T-helper 2 cell treated with Interferon-gamma antibody and Interleukin-4, amounts not matched to agents 100 ng/mL and 5 ng/mL, for 36 hours (primary cell): ENCODE results near the gene ATP11A. TPM values are rescaled to one million over a fixed set of nuclear protein-coding genes. Genes with fewer than 3 reads are reported as not detected.
"Not testable (repeated sequence)": the region's sequence is repeated elsewhere in the genome, so short reads cannot be mapped to it uniquely, and the experiment has no call there.

ENCODE experiments used
- intact Hi-C: fragments of 100-400 bp; cut with micrococcal nuclease; formaldehyde crosslinking; loops from one replicate; pipeline ENCODE4 v1.15.1; 2023
- total RNA-seq: library from RNA; stranded (reverse); gene quantifications from 2 replicates; pipeline ENCODE4 v1.2.3, GENCODE V29; 2022

The ATP11A gene
- total RNA-seq, 1 donor from 2014 or later: 64.2 TPM

GRCh38 chr13:112791663-112792440 is 102.0 kb downstream of the ATP11A start:
- intact Hi-C loops: no loop called here

GRCh38 chr13:112792511-112792910 is 102.7 kb downstream of the ATP11A start:
- intact Hi-C loops: no loop called here

- intact Hi-C loops: no loop called here
Observed at GRCh38 chr13:112793545-112794445, 104.0 kb downstream of the ATP11A start.

- intact Hi-C loops: no loop called here
Observed at GRCh38 chr13:112795277-112795676, 105.4 kb downstream of the ATP11A start.

GRCh38 chr13:112796190-112796915 is 106.5 kb downstream of the ATP11A start:
- intact Hi-C loops: no loop called here

GRCh38 chr13:112799394-112799793 is 109.6 kb downstream of the ATP11A start:
- intact Hi-C loops: no loop called here

GRCh38 chr13:112800057-112800456 is 110.2 kb downstream of the ATP11A start:
- intact Hi-C loops: no loop called here

- intact Hi-C loops: not testable (repeated sequence)
Observed at GRCh38 chr13:112800807-112801206, 111.0 kb downstream of the ATP11A start.

- intact Hi-C loops: no loop called here
Observed at GRCh38 chr13:112802802-112803195, 113.0 kb downstream of the ATP11A start.

- intact Hi-C loops: no loop called here
Observed at GRCh38 chr13:112803422-112803821, 113.6 kb downstream of the ATP11A start.

GRCh38 chr13:112804374-112804773 is 114.5 kb downstream of the ATP11A start:
- intact Hi-C loops: no loop called here

- intact Hi-C loops: no loop called here
Observed at GRCh38 chr13:112806739-112807652, 117.2 kb downstream of the ATP11A start.

GRCh38 chr13:112807653-112808376 is 118.0 kb downstream of the ATP11A start:
- intact Hi-C loops: no loop called here

GRCh38 chr13:112808377-112809140 is 118.7 kb downstream of the ATP11A start:
- intact Hi-C loops: no loop called here

GRCh38 chr13:112809332-112810315 is 119.8 kb downstream of the ATP11A start:
- intact Hi-C loops: no loop called here

- intact Hi-C loops: no loop called here
Observed at GRCh38 chr13:112810608-112811007, 120.8 kb downstream of the ATP11A start.

GRCh38 chr13:112812306-112813055 is 122.6 kb downstream of the ATP11A start:
- intact Hi-C loops: no loop called here
